HEK293 (cell line): ENCODE results near the gene AP2M1.

Experiments used
- CTCF ChIA-PET: fragments of 350-600 bp; formaldehyde crosslinking; extraction: SDS; loops from one replicate; lab custom pipeline; 2021; ENCODE audit warnings: antibody characterized with exemption; lab: Yijun Ruan, JAX
- POLR2A ChIA-PET: fragments of 300-600 bp; formaldehyde crosslinking; extraction: SDS; loops from one replicate; lab custom pipeline; 2020; ENCODE audit warnings: antibody characterized with exemption, inconsistent platforms; lab: Yijun Ruan, JAX
- H3K27ac ChIP-seq: fragments of 200-500 bp; sonication (Bioruptor generic); 2 replicates; pipeline ENCODE4 v1.5.1; 2014; ENCODE audit warnings: low read depth, low read length, control low read depth, inconsistent platforms; ENCODE audit errors: extremely low read depth
- H3K36me3 ChIP-seq, 2 experiments: fragments of 200-500 bp in 1 of 2; sonication (Bioruptor generic) in 1 of 2; 1 replicate in 1 of 2; 2 replicates in 1 of 2; pipeline ENCODE4 v1.5.1; 2014 to 2017; ENCODE audit warnings: inconsistent platforms in 2 of 2, low read length in 2 of 2; ENCODE audit not compliant: control insufficient read depth in 2 of 2, insufficient read depth in 1 of 2
- H3K4me1 ChIP-seq: fragments of 200-500 bp; sonication (Bioruptor generic); 2 replicates; pipeline ENCODE4 v1.5.1; 2014; ENCODE audit warnings: mild to moderate bottlenecking, low read length, inconsistent platforms; ENCODE audit not compliant: control insufficient read depth, insufficient read depth
- H3K4me3 ChIP-seq: 2 replicates; pipeline ENCODE4 v1.5.1; 2011; ENCODE audit warnings: low read depth, mild to moderate bottlenecking, control low read depth, low read length, moderate library complexity
- H3K9me3 ChIP-seq: fragments of 200-500 bp; sonication (Bioruptor generic); 2 replicates; pipeline ENCODE4 v1.5.1; 2014; ENCODE audit warnings: low read depth, low read length, inconsistent platforms; ENCODE audit not compliant: control insufficient read depth, insufficient read depth
- EGR2 ChIP-seq: fragments of 450-650 bp; formaldehyde crosslinking; IDR thresholded peaks from 2 replicates; pipeline ENCODE4 v1.5.1; 2016; ENCODE audit warnings: low read depth, missing biosample characterization, missing genetic modification characterization
- KLF9 ChIP-seq: fragments of 450-650 bp; formaldehyde crosslinking; IDR thresholded peaks from 2 replicates; pipeline ENCODE4 v1.5.1; 2016; ENCODE audit warnings: missing biosample characterization, missing genetic modification characterization, low read depth
- PRDM1 ChIP-seq: fragments of 450-650 bp; formaldehyde crosslinking; IDR thresholded peaks from 2 replicates; pipeline ENCODE4; 2016; ENCODE audit warnings: missing biosample characterization, missing genetic modification characterization
- ZFHX2 ChIP-seq: fragments of 450-650 bp; formaldehyde crosslinking; conservative IDR thresholded peaks from 2 replicates; pipeline ENCODE4 v1.5.1; 2016; ENCODE audit warnings: missing biosample characterization, missing genetic modification characterization
- ZNF157 ChIP-seq: fragments of 450-650 bp; formaldehyde crosslinking; IDR thresholded peaks from 2 replicates; pipeline ENCODE4 v1.5.1; 2016; ENCODE audit warnings: missing biosample characterization, missing genetic modification characterization
- ZNF23 ChIP-seq: fragments of 450-650 bp; formaldehyde crosslinking; IDR thresholded peaks from 2 replicates; pipeline ENCODE4 v1.5.1; 2016; ENCODE audit warnings: missing biosample characterization, missing genetic modification characterization, borderline replicate concordance
- ZNF354C ChIP-seq: fragments of 450-650 bp; formaldehyde crosslinking; IDR thresholded peaks from 2 replicates; pipeline ENCODE4 v1.5.1; 2016; ENCODE audit warnings: missing biosample characterization, missing genetic modification characterization, low read depth, borderline replicate concordance
- ZNF37A ChIP-seq: fragments of 450-650 bp; IDR thresholded peaks from 2 replicates; pipeline ENCODE4 v1.5.1; 2018; ENCODE audit warnings: missing biosample characterization, missing genetic modification characterization
- ZNF510 ChIP-seq: fragments of 450-650 bp; formaldehyde crosslinking; IDR thresholded peaks from 2 replicates; pipeline ENCODE4 v1.5.1; 2018; ENCODE audit warnings: mild to moderate bottlenecking, missing genetic modification characterization, missing biosample characterization; ENCODE audit not compliant: insufficient replicate concordance
- ZNF514 ChIP-seq: fragments of 450-650 bp; formaldehyde crosslinking; IDR thresholded peaks from 2 replicates; pipeline ENCODE4 v1.5.1; 2016; ENCODE audit warnings: missing biosample characterization, missing genetic modification characterization
- ZNF558 ChIP-seq: fragments of 450-650 bp; formaldehyde crosslinking; IDR thresholded peaks from 2 replicates; pipeline ENCODE4 v1.5.1; 2016; ENCODE audit warnings: missing biosample characterization, missing genetic modification characterization
- ZNF585B ChIP-seq: fragments of 450-650 bp; formaldehyde crosslinking; IDR thresholded peaks from 2 replicates; pipeline ENCODE4 v1.5.1; 2016; ENCODE audit warnings: missing biosample characterization, missing genetic modification characterization
- ZNF658 ChIP-seq: fragments of 450-650 bp; formaldehyde crosslinking; IDR thresholded peaks from 2 replicates; pipeline ENCODE4; 2016; ENCODE audit warnings: missing biosample characterization, missing genetic modification characterization
- ZNF776 ChIP-seq: fragments of 450-650 bp; formaldehyde crosslinking; IDR thresholded peaks from 2 replicates; pipeline ENCODE4 v1.5.0; 2017; ENCODE audit warnings: missing biosample characterization, missing genetic modification characterization, borderline replicate concordance
- TF ChIP-seq, protein P1 (sequence below): fragments of 450-650 bp; formaldehyde crosslinking; IDR thresholded peaks from 2 replicates; pipeline ENCODE4 v1.5.1; 2016; ENCODE audit warnings: missing biosample characterization, missing genetic modification characterization, borderline replicate concordance
- TF ChIP-seq, protein P2 (sequence below): fragments of 450-650 bp; formaldehyde crosslinking; IDR thresholded peaks from 2 replicates; pipeline ENCODE4 v1.5.1; 2016; ENCODE audit warnings: missing biosample characterization, missing genetic modification characterization
- TF ChIP-seq, protein P3 (sequence below): fragments of 450-650 bp; formaldehyde crosslinking; IDR thresholded peaks from 2 replicates; pipeline ENCODE4 v1.5.1; 2016; ENCODE audit warnings: missing biosample characterization, missing genetic modification characterization
- TF ChIP-seq, protein P4 (sequence below): fragments of 450-650 bp; formaldehyde crosslinking; IDR thresholded peaks from 2 replicates; pipeline ENCODE4 v1.5.1; 2016; ENCODE audit warnings: missing biosample characterization, missing genetic modification characterization

AP2M1 gene

DNA sequence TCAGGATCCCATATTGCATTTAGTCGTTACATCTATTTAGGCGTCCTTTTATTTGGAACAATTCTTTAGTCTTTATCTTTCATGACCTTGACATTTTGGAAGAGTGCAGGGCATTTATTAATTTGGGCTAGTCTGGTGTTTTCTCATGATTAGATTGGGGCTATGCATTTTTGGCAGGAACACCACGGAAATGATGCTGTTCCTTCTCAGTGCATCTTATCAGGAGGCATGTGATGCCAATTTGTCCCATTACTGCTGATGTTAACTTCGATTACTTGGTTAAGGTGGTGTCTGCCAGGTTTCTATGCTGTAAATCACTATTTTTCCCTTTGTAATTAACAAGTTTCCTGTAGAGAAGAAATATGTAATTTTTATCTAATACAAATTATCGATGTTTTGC lies 36.6 kb downstream of the AP2M1 start (continued):
- TF ChIP-seq, protein P1, sequence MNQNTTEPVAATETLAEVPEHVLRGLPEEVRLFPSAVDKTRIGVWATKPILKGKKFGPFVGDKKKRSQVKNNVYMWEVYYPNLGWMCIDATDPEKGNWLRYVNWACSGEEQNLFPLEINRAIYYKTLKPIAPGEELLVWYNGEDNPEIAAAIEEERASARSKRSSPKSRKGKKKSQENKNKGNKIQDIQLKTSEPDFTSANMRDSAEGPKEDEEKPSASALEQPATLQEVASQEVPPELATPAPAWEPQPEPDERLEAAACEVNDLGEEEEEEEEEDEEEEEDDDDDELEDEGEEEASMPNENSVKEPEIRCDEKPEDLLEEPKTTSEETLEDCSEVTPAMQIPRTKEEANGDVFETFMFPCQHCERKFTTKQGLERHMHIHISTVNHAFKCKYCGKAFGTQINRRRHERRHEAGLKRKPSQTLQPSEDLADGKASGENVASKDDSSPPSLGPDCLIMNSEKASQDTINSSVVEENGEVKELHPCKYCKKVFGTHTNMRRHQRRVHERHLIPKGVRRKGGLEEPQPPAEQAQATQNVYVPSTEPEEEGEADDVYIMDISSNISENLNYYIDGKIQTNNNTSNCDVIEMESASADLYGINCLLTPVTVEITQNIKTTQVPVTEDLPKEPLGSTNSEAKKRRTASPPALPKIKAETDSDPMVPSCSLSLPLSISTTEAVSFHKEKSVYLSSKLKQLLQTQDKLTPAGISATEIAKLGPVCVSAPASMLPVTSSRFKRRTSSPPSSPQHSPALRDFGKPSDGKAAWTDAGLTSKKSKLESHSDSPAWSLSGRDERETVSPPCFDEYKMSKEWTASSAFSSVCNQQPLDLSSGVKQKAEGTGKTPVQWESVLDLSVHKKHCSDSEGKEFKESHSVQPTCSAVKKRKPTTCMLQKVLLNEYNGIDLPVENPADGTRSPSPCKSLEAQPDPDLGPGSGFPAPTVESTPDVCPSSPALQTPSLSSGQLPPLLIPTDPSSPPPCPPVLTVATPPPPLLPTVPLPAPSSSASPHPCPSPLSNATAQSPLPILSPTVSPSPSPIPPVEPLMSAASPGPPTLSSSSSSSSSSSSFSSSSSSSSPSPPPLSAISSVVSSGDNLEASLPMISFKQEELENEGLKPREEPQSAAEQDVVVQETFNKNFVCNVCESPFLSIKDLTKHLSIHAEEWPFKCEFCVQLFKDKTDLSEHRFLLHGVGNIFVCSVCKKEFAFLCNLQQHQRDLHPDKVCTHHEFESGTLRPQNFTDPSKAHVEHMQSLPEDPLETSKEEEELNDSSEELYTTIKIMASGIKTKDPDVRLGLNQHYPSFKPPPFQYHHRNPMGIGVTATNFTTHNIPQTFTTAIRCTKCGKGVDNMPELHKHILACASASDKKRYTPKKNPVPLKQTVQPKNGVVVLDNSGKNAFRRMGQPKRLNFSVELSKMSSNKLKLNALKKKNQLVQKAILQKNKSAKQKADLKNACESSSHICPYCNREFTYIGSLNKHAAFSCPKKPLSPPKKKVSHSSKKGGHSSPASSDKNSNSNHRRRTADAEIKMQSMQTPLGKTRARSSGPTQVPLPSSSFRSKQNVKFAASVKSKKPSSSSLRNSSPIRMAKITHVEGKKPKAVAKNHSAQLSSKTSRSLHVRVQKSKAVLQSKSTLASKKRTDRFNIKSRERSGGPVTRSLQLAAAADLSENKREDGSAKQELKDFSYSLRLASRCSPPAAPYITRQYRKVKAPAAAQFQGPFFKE: no peak
- no peak for TF ChIP-seq PRDM1 (tag by site-specific recombination)

DNA sequence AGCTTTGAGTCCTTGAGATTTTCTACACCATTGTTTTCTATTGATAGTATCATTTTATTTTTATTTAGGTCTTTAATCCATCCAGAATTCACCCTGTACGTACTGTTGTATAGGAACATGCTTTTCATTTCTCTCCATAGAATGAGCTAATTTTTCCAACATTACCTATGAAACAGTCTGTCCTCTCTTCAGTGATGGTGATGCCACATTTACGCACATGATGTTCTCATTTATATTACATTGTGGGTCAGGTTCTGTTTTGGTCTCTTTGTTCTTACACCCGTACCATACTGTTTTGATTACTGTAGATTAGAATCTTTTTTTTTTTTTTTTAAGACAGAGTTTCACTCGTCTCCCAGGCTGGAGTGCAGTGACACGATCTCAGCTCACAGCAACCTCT lies 37.1 kb downstream of the AP2M1 start:
- CTCF ChIA-PET: interaction anchor here (1.2 kb wide), 1 partner anchor 16 kb away, joined by 4 read pairs; no protein-coding TSS in a partner anchor
- no peaks in the 10 kb centered on the region for H3K9me3 ChIP-seq
- TF ChIP-seq ZNF354C (tag by site-specific recombination) (no peak), ZNF585B (tag by site-specific recombination) (no peak), ZNF37A (tag by site-specific recombination) (no peak), ZNF776 (tag by site-specific recombination) (no peak), ZFHX2 (tag by site-specific recombination) (no peak), ZNF23 (no peak), ZNF157 (no peak), ZNF558 (tag by site-specific recombination) (no peak), ZNF658 (no peak), ZNF514 (no peak), ZNF510 (tag by site-specific recombination) (no peak), KLF9 (tag by site-specific recombination) (no peak), EGR2 (no peak)
- TF ChIP-seq, protein P2, sequence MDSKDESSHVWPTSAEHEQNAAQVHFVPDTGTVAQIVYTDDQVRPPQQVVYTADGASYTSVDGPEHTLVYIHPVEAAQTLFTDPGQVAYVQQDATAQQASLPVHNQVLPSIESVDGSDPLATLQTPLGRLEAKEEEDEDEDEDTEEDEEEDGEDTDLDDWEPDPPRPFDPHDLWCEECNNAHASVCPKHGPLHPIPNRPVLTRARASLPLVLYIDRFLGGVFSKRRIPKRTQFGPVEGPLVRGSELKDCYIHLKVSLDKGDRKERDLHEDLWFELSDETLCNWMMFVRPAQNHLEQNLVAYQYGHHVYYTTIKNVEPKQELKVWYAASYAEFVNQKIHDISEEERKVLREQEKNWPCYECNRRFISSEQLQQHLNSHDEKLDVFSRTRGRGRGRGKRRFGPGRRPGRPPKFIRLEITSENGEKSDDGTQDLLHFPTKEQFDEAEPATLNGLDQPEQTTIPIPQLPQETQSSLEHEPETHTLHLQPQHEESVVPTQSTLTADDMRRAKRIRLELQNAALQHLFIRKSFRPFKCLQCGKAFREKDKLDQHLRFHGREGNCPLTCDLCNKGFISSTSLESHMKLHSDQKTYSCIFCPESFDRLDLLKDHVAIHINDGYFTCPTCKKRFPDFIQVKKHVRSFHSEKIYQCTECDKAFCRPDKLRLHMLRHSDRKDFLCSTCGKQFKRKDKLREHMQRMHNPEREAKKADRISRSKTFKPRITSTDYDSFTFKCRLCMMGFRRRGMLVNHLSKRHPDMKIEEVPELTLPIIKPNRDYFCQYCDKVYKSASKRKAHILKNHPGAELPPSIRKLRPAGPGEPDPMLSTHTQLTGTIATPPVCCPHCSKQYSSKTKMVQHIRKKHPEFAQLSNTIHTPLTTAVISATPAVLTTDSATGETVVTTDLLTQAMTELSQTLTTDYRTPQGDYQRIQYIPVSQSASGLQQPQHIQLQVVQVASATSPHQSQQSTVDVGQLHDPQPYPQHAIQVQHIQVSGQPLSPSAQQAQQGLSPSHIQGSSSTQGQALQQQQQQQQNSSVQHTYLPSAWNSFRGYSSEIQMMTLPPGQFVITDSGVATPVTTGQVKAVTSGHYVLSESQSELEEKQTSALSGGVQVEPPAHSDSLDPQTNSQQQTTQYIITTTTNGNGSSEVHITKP: no peak
- TF ChIP-seq, protein P3, sequence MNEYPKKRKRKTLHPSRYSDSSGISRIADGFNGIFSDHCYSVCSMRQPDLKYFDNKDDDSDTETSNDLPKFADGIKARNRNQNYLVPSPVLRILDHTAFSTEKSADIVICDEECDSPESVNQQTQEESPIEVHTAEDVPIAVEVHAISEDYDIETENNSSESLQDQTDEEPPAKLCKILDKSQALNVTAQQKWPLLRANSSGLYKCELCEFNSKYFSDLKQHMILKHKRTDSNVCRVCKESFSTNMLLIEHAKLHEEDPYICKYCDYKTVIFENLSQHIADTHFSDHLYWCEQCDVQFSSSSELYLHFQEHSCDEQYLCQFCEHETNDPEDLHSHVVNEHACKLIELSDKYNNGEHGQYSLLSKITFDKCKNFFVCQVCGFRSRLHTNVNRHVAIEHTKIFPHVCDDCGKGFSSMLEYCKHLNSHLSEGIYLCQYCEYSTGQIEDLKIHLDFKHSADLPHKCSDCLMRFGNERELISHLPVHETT: no peak
- TF ChIP-seq, protein P4, sequence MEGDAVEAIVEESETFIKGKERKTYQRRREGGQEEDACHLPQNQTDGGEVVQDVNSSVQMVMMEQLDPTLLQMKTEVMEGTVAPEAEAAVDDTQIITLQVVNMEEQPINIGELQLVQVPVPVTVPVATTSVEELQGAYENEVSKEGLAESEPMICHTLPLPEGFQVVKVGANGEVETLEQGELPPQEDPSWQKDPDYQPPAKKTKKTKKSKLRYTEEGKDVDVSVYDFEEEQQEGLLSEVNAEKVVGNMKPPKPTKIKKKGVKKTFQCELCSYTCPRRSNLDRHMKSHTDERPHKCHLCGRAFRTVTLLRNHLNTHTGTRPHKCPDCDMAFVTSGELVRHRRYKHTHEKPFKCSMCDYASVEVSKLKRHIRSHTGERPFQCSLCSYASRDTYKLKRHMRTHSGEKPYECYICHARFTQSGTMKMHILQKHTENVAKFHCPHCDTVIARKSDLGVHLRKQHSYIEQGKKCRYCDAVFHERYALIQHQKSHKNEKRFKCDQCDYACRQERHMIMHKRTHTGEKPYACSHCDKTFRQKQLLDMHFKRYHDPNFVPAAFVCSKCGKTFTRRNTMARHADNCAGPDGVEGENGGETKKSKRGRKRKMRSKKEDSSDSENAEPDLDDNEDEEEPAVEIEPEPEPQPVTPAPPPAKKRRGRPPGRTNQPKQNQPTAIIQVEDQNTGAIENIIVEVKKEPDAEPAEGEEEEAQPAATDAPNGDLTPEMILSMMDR (tag by site-specific recombination): no peak
- TF ChIP-seq, all 188 proteins: peak for 0
- Histone ChIP-seq H3K4me3 (no peak overlapping the region), H3K27ac (no peak overlapping the region), H3K36me3 (no peaks in the 10 kb centered on the region), H3K4me1 (no peaks in the 10 kb centered on the region)
- POLR2A ChIA-PET: no interaction called here
